ENCODE data around the gene CLASRP.

The CLASRP gene

GRCh38 chr19:45076029-45076850 is 37.4 kb downstream of the CLASRP start, which contains the start of gene ZNF296:
Gene ZNF296 (minus strand): TSS chr19:45076478. CDS start chr19:45076373, 105 bp downstream.
- H3K79me2 ChIP-seq (ENCODE audit: insufficient read depth, low read length) = peaks cover 58% of the 10 kb centered on the region
- H2AFZ ChIP-seq (ENCODE audit: low read depth, low read length, severe bottlenecking) = no peak within 1 kb of the TSS

GRCh38 chr19:45076851-45077730 is 38.2 kb downstream of the CLASRP start:
- H3K4me2 ChIP-seq (ENCODE audit: low read depth, low read length, poor library complexity, severe bottlenecking) = peak overlapping the region; percentile 78
- H3K4me3 ChIP-seq (ENCODE audit: insufficient read depth, low read length, poor library complexity, severe bottlenecking) = peak overlapping the region; percentile 93
- H3K9me3 ChIP-seq (ENCODE audit: insufficient read depth, low read length) = no peaks in the 10 kb centered on the region
- no peaks in the 10 kb centered on the region for H3K9me2 ChIP-seq (replicated peaks; ENCODE audit: insufficient read depth, low read length)
- TF ChIP-seq, protein P1, sequence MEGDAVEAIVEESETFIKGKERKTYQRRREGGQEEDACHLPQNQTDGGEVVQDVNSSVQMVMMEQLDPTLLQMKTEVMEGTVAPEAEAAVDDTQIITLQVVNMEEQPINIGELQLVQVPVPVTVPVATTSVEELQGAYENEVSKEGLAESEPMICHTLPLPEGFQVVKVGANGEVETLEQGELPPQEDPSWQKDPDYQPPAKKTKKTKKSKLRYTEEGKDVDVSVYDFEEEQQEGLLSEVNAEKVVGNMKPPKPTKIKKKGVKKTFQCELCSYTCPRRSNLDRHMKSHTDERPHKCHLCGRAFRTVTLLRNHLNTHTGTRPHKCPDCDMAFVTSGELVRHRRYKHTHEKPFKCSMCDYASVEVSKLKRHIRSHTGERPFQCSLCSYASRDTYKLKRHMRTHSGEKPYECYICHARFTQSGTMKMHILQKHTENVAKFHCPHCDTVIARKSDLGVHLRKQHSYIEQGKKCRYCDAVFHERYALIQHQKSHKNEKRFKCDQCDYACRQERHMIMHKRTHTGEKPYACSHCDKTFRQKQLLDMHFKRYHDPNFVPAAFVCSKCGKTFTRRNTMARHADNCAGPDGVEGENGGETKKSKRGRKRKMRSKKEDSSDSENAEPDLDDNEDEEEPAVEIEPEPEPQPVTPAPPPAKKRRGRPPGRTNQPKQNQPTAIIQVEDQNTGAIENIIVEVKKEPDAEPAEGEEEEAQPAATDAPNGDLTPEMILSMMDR (IDR thresholded peaks at IDR 0.05; ENCODE audit: insufficient read depth, low read length, poor library complexity, severe bottlenecking) = no peak
- TF ChIP-seq EZH2phosphoT487 (conservative IDR thresholded peaks at IDR 0.05; ENCODE audit: low read length) = no peak
- H3K9ac ChIP-seq (ENCODE audit: low read length) = peak overlapping the region; percentile 96
- no peaks in the 10 kb centered on the region for H3K27me3 ChIP-seq (ENCODE audit: low read length)
- peaks cover 10% of the 10 kb centered on the region; the same call in 1 of the 2 replicates for H3K36me3 ChIP-seq (ENCODE audit: low read length)
- peaks cover 66% of the 10 kb centered on the region for H3K79me2 ChIP-seq (ENCODE audit: insufficient read depth, low read length)
- no peak overlapping the region for H2AFZ ChIP-seq (ENCODE audit: low read depth, low read length, severe bottlenecking)
- peaks cover 9% of the 10 kb centered on the region for H4K20me1 ChIP-seq (ENCODE audit: low read depth, low read length)
- H3K27ac ChIP-seq (ENCODE audit: low read depth, low read length) = peak overlapping the region; percentile 96
- peaks cover 29% of the 10 kb centered on the region for H3F3A ChIP-seq (ENCODE audit: insufficient read depth)

More at GRCh38 chr19:45076029-45076850, 37.4 kb downstream of the CLASRP start, which contains the start of gene ZNF296:
- Histone ChIP-seq H3F3A (ENCODE audit: insufficient read depth) (peaks cover 29% of the 10 kb centered on the region), H3K9ac (ENCODE audit: low read length) (peak within 1 kb of the TSS; percentile 96), H3K27me3 (ENCODE audit: low read length) (no peaks in the 10 kb centered on the region), H4K20me1 (ENCODE audit: low read depth, low read length) (peaks cover 9% of the 10 kb centered on the region), H3K4me3 (ENCODE audit: insufficient read depth, low read length, poor library complexity, severe bottlenecking) (peak within 1 kb of the TSS; percentile 93), H3K36me3 (ENCODE audit: low read length) (peaks cover 8% of the 10 kb centered on the region; the same call in 1 of the 2 replicates), H3K4me2 (ENCODE audit: low read depth, low read length, poor library complexity, severe bottlenecking) (peak within 1 kb of the TSS; percentile 87), H3K9me3 (ENCODE audit: insufficient read depth, low read length) (no peaks in the 10 kb centered on the region), H3K27ac (ENCODE audit: low read depth, low read length) (peak within 1 kb of the TSS; percentile 96), H3K9me2 (replicated peaks; ENCODE audit: insufficient read depth, low read length) (no peaks in the 10 kb centered on the region)
- no peak for TF ChIP-seq EZH2phosphoT487 (conservative IDR thresholded peaks at IDR 0.05; ENCODE audit: low read length)
- TF ChIP-seq, protein P1 (IDR thresholded peaks at IDR 0.05; ENCODE audit: insufficient read depth, low read length, poor library complexity, severe bottlenecking) = no peak

GRCh38 chr19:45078390-45079062 is 39.7 kb downstream of the CLASRP start:
- Histone ChIP-seq H3K27me3 (ENCODE audit: low read length) (no peaks in the 10 kb centered on the region), H4K20me1 (ENCODE audit: low read depth, low read length) (peaks cover 9% of the 10 kb centered on the region), H3K9me3 (ENCODE audit: insufficient read depth, low read length) (no peaks in the 10 kb centered on the region), H3K9me2 (replicated peaks; ENCODE audit: insufficient read depth, low read length) (no peaks in the 10 kb centered on the region), H3F3A (ENCODE audit: insufficient read depth) (peaks cover 29% of the 10 kb centered on the region), H3K36me3 (ENCODE audit: low read length) (peaks cover 13% of the 10 kb centered on the region; the same call in 1 of the 2 replicates), H3K79me2 (ENCODE audit: insufficient read depth, low read length) (peaks cover 74% of the 10 kb centered on the region), H3K4me3 (ENCODE audit: insufficient read depth, low read length, poor library complexity, severe bottlenecking) (peak overlapping the region; percentile 100), H3K4me2 (ENCODE audit: low read depth, low read length, poor library complexity, severe bottlenecking) (peak overlapping the region; percentile 74), H2AFZ (ENCODE audit: low read depth, low read length, severe bottlenecking) (peak overlapping the region; percentile 84), H3K27ac (ENCODE audit: low read depth, low read length) (peak overlapping the region; percentile 81), H3K9ac (ENCODE audit: low read length) (peak overlapping the region; percentile 99)
- TF ChIP-seq, protein P1 (IDR thresholded peaks at IDR 0.05; ENCODE audit: insufficient read depth, low read length, poor library complexity, severe bottlenecking) = no peak
- TF ChIP-seq EZH2phosphoT487 (conservative IDR thresholded peaks at IDR 0.05; ENCODE audit: low read length) = no peak

Data from SU-DHL-6 (cell line).